HEK293 (cell line): Measurements from ENCODE around the gene STAC2.

Experiments used
- CTCF ChIP-seq: fragments of 450-650 bp; formaldehyde crosslinking; IDR thresholded peaks from 2 replicates; pipeline ENCODE4 v1.5.1; 2016; ENCODE audit warnings: missing biosample characterization, missing genetic modification characterization
- ELK4 ChIP-seq: IDR thresholded peaks from 2 replicates; pipeline ENCODE4 v1.6.1; 2011; ENCODE audit warnings: mild to moderate bottlenecking, low read depth, low read length, borderline replicate concordance
- PATZ1 ChIP-seq: fragments of 450-650 bp; formaldehyde crosslinking; IDR thresholded peaks from 2 replicates; pipeline ENCODE4 v1.5.1; 2016; ENCODE audit warnings: missing biosample characterization, missing genetic modification characterization
- PBX3 ChIP-seq: sonication (generic); formaldehyde crosslinking; IDR thresholded peaks from 2 replicates; pipeline ENCODE4 v1.8.1; 2022; ENCODE audit warnings: mild to moderate bottlenecking, moderate library complexity, missing genetic modification reagents
- TCF7L2 ChIP-seq: IDR thresholded peaks from 2 replicates; pipeline ENCODE4 v1.6.1; 2011; ENCODE audit warnings: low read depth, mild to moderate bottlenecking, inconsistent platforms, low read length, moderate library complexity, borderline replicate concordance
- ZBTB21 ChIP-seq: fragments of 450-650 bp; formaldehyde crosslinking; IDR thresholded peaks from 2 replicates; pipeline ENCODE4 v1.5.1; 2017; ENCODE audit warnings: missing biosample characterization, missing genetic modification characterization
- ZBTB8A ChIP-seq: fragments of 450-650 bp; formaldehyde crosslinking; IDR thresholded peaks from 2 replicates; pipeline ENCODE4 v1.5.1; 2016; ENCODE audit warnings: missing biosample characterization, missing genetic modification characterization
- ZEB2 ChIP-seq: fragments of 450-650 bp; formaldehyde crosslinking; IDR thresholded peaks from 2 replicates; pipeline ENCODE4 v1.5.1; 2016; ENCODE audit warnings: missing biosample characterization, missing genetic modification characterization
- ZNF274 ChIP-seq, 2 experiments: fragments of 200-500 bp in 1 of 2; fragments of 450-650 bp in 1 of 2; sonication (Bioruptor generic) in 1 of 2; formaldehyde crosslinking in 1 of 2; IDR thresholded peaks; 2 replicates each; pipeline versions ENCODE4 v1.5.1 to v1.6.1; 2014 to 2016; ENCODE audit warnings: borderline replicate concordance in 1 of 2, inconsistent platforms in 1 of 2, low read length in 1 of 2, missing biosample characterization in 1 of 2, missing genetic modification characterization in 1 of 2
- ZNF280C ChIP-seq: fragments of 450-650 bp; formaldehyde crosslinking; IDR thresholded peaks from 2 replicates; pipeline ENCODE4 v1.5.1; 2016; ENCODE audit warnings: missing biosample characterization, missing genetic modification characterization
- ZNF571 ChIP-seq: fragments of 450-650 bp; formaldehyde crosslinking; IDR thresholded peaks from 2 replicates; pipeline ENCODE4 v1.5.0; 2017; ENCODE audit warnings: missing biosample characterization, missing genetic modification characterization
- ZNF747 ChIP-seq: fragments of 450-650 bp; formaldehyde crosslinking; IDR thresholded peaks from 2 replicates; pipeline ENCODE4 v1.5.1; 2016; ENCODE audit warnings: missing biosample characterization, missing genetic modification characterization

- no peak for TF ChIP-seq ELK4
- TF ChIP-seq ZNF571 (tag by site-specific recombination): no peak
- TF ChIP-seq ZBTB8A (tag by site-specific recombination): no peak
- TF ChIP-seq CTCF (tag by site-specific recombination): no peak
- TF ChIP-seq ZNF274 (IDR thresholded peaks at IDR 0.05; ENCODE audit: low read length): no peak
- no peak for TF ChIP-seq ZNF274 (tag by site-specific recombination; IDR thresholded peaks at IDR 0.05; ENCODE audit: borderline replicate concordance)
- no peak for TF ChIP-seq ZBTB21 (tag by site-specific recombination)
- TF ChIP-seq ZEB2 (tag by site-specific recombination): no peak
- TF ChIP-seq PBX3 (CRISPR knock-in tag): no peak
- TF ChIP-seq TCF7L2: no peak
- no peak for TF ChIP-seq ZNF280C (tag by site-specific recombination)
- TF ChIP-seq PATZ1 (tag by site-specific recombination): no peak
- TF ChIP-seq ZNF747 (tag by site-specific recombination): no peak
Measured at GRCh38 chr17:39252788-39253460, 27.2 kb upstream of the STAC2 start.
